H1 (cell line): ENCODE results near the gene RNASE13. TPM values are rescaled to one million over a fixed set of nuclear protein-coding genes. Genes with fewer than 3 reads are reported as not detected.

Source experiments
- CTCF ChIA-PET: fragments of 300-600 bp; sonication (Branson Sonifier 250); formaldehyde crosslinking; loops from one replicate; lab custom pipeline; 2021; ENCODE audit not compliant: partially characterized antibody; lab: Charles Lee
- POLR2A ChIA-PET: fragments of 300-600 bp; sonication (Branson Sonifier 250); formaldehyde crosslinking; loops from one replicate; lab custom pipeline; 2021; ENCODE audit warnings: inconsistent platforms; ENCODE audit not compliant: partially characterized antibody; lab: Charles Lee
- DNase-seq, 2 experiments: peaks; one replicate each; pipeline versions ENCODE4 v3.0.0 to v3.0.0-alpha.2; 2010 to 2022; ENCODE audit warnings: low spot score in 2 of 2, low read depth in 1 of 2, mixed read lengths in 1 of 2
- FAIRE-seq: peaks from 2 replicates; lab custom pipeline; 2011; peaks lifted over from hg19 to GRCh38; lab: Jason Lieb, UNC
- H2AFZ ChIP-seq: 2 replicates; pipeline ENCODE4 v1.8.1; 2012; ENCODE audit warnings: low read length, inconsistent platforms
- H2AK5ac ChIP-seq: 2 replicates; pipeline ENCODE4 v1.6.1; 2013; ENCODE audit warnings: low read depth, low read length
- H2BK120ac ChIP-seq: replicated peaks from 2 replicates; pipeline ENCODE3; 2013; ENCODE audit warnings: low read depth, low read length, inconsistent platforms
- H2BK12ac ChIP-seq: 2 replicates; pipeline ENCODE4 v1.6.1; 2013; ENCODE audit warnings: low read depth, low read length
- H2BK15ac ChIP-seq: 2 replicates; pipeline ENCODE4 v1.6.1; 2013; ENCODE audit warnings: low read length
- H2BK20ac ChIP-seq: 2 replicates; pipeline ENCODE4 v1.6.1; 2013; ENCODE audit warnings: low read length
- H2BK5ac ChIP-seq: 2 replicates; pipeline ENCODE4 v1.6.1; 2013; ENCODE audit warnings: low read depth, low read length
- H3K14ac ChIP-seq: 2 replicates; pipeline ENCODE4 v1.6.1; 2013; ENCODE audit warnings: inconsistent platforms; ENCODE audit not compliant: insufficient read length
- H3K18ac ChIP-seq: 2 replicates; pipeline ENCODE4 v1.6.1; 2013; ENCODE audit warnings: low read length; ENCODE audit errors: extremely low read depth
- H3K23ac ChIP-seq: 2 replicates; pipeline ENCODE4 v1.6.1; 2013; ENCODE audit warnings: inconsistent platforms; ENCODE audit not compliant: insufficient read length
- H3K23me2 ChIP-seq: 2 replicates; pipeline ENCODE4 v1.6.1; 2013; ENCODE audit warnings: low read depth, low read length
- H3K27ac ChIP-seq: 2 replicates; pipeline ENCODE4 v1.6.1; 2011; ENCODE audit warnings: low read depth, low read length, inconsistent platforms
- H3K27me3 ChIP-seq, 4 experiments: replicated peaks in 1 of 4; 1 replicate in 1 of 4; 2 replicates in 3 of 4; pipeline versions ENCODE4 v1.6.1 to v1.8.1; 2011 to 2013; ENCODE audit warnings: low read length in 3 of 4, mild to moderate bottlenecking in 3 of 4, inconsistent platforms in 2 of 4, mixed read lengths in 2 of 4, moderate library complexity in 1 of 4; ENCODE audit not compliant: control insufficient read depth in 3 of 4, insufficient read depth in 3 of 4; ENCODE audit errors: extremely low read depth in 1 of 4
- H3K36me3 ChIP-seq, 4 experiments: 2 replicates each; pipeline versions ENCODE4 v1.6.1 to v1.8.1; 2011 to 2013; ENCODE audit warnings: mild to moderate bottlenecking in 4 of 4, low read length in 3 of 4, moderate library complexity in 2 of 4, control low read depth in 1 of 4, inconsistent platforms in 1 of 4; ENCODE audit not compliant: insufficient read depth in 4 of 4, control insufficient read depth in 2 of 4
- H3K4ac ChIP-seq: replicated peaks from 2 replicates; pipeline ENCODE3; 2013; ENCODE audit warnings: low read length, low read depth, mixed read lengths, inconsistent platforms; ENCODE audit not compliant: insufficient read length
- H3K4me1 ChIP-seq, 4 experiments: replicated peaks in 1 of 4; 1 replicate in 1 of 4; 2 replicates in 3 of 4; pipeline versions ENCODE4 v1.6.1 to v1.8.1; 2011 to 2013; ENCODE audit warnings: low read length in 3 of 4, inconsistent platforms in 2 of 4, mixed read lengths in 1 of 4; ENCODE audit not compliant: insufficient read depth in 4 of 4, control insufficient read depth in 3 of 4
- H3K4me2 ChIP-seq, 2 experiments: 2 replicates each; pipeline versions ENCODE4 v1.6.1 to v1.8.1; 2011 to 2013; ENCODE audit warnings: low read depth in 2 of 2, low read length in 2 of 2, control low read depth in 1 of 2, inconsistent platforms in 1 of 2, mild to moderate bottlenecking in 1 of 2; ENCODE audit not compliant: insufficient read depth in 1 of 2
- H3K4me3 ChIP-seq, 4 experiments: fragments of 200-600, 300-600 bp in 1 of 4; sonication (generic), shearing (Covaris generic), sonication (Bioruptor Twin) in 1 of 4; 2 replicates each; pipeline versions ENCODE4 v1.5.1 to v1.8.1; 2011 to 2016; ENCODE audit warnings: low read length in 4 of 4, low read depth in 3 of 4, control low read depth in 2 of 4, inconsistent platforms in 2 of 4, mild to moderate bottlenecking in 2 of 4, mixed read lengths in 1 of 4, moderate library complexity in 1 of 4; ENCODE audit not compliant: insufficient read depth in 2 of 4; ENCODE audit errors: extremely low read depth in 1 of 4
- H3K56ac ChIP-seq: replicated peaks from 2 replicates; pipeline ENCODE3; 2013; ENCODE audit warnings: low read depth, mild to moderate bottlenecking, mixed read lengths, low read length, inconsistent platforms; ENCODE audit not compliant: insufficient read length
- H3K79me1 ChIP-seq: 2 replicates; pipeline ENCODE4 v1.6.1; 2013; ENCODE audit warnings: low read depth, low read length, control low read depth
- H3K79me2 ChIP-seq, 2 experiments: 2 replicates each; pipeline versions ENCODE4 v1.6.1 to v1.8.1; 2012 to 2013; ENCODE audit warnings: low read length in 2 of 2, mild to moderate bottlenecking in 2 of 2, inconsistent platforms in 1 of 2; ENCODE audit not compliant: insufficient read depth in 2 of 2, control insufficient read depth in 1 of 2
- H3K9ac ChIP-seq, 4 experiments: replicated peaks in 1 of 4; 1 replicate in 1 of 4; 2 replicates in 3 of 4; pipeline versions ENCODE4 v1.6.1 to v1.8.1; 2011 to 2013; ENCODE audit warnings: low read depth in 3 of 4, low read length in 3 of 4, control low read depth in 2 of 4, mild to moderate bottlenecking in 2 of 4, moderate library complexity in 2 of 4, inconsistent platforms in 1 of 4; ENCODE audit errors: extremely low read depth in 1 of 4
- H3K9me3 ChIP-seq, 2 experiments: 2 replicates each; pipeline versions ENCODE4 v1.6.1 to v1.8.1; 2012 to 2013; ENCODE audit warnings: mild to moderate bottlenecking in 2 of 2, moderate library complexity in 2 of 2, control low read depth in 1 of 2, inconsistent platforms in 1 of 2, low read depth in 1 of 2, low read length in 1 of 2, mixed read lengths in 1 of 2; ENCODE audit not compliant: insufficient read depth in 2 of 2
- H4K20me1 ChIP-seq, 2 experiments: replicated peaks in 1 of 2; 2 replicates each; pipeline versions ENCODE3 to v1.8.1; 2011 to 2013; ENCODE audit warnings: inconsistent platforms in 2 of 2, low read length in 2 of 2, mild to moderate bottlenecking in 1 of 2; ENCODE audit not compliant: insufficient read depth in 2 of 2, control insufficient read depth in 1 of 2
- H4K5ac ChIP-seq: 2 replicates; pipeline ENCODE4 v1.6.1; 2013; ENCODE audit warnings: low read length, low read depth, mixed read lengths, inconsistent platforms; ENCODE audit not compliant: insufficient read length
- H4K8ac ChIP-seq: 2 replicates; pipeline ENCODE4 v1.8.0; 2013; ENCODE audit warnings: mild to moderate bottlenecking, moderate library complexity, low read length, inconsistent platforms; ENCODE audit not compliant: insufficient read depth; ENCODE audit errors: extremely low read depth
- H4K91ac ChIP-seq: replicated peaks from 2 replicates; pipeline ENCODE3; 2013; ENCODE audit warnings: low read length, mixed read lengths, inconsistent platforms; ENCODE audit not compliant: insufficient read length
- BCL11A ChIP-seq, 2 experiments: IDR thresholded peaks; one replicate each; pipeline ENCODE4 v1.6.1; 2011; ENCODE audit warnings: low read depth in 2 of 2, low read length in 2 of 2, mild to moderate bottlenecking in 2 of 2
- CBX5 ChIP-seq: fragments of 300-800, 300-1000 bp; sonication (generic); IDR thresholded peaks from 2 replicates; pipeline ENCODE4 v1.7.1; 2016; ENCODE audit warnings: antibody characterized with exemption, low read length, low read depth
- CHD1 ChIP-seq: IDR thresholded peaks from 2 replicates; pipeline ENCODE4 v1.6.1; 2012; ENCODE audit warnings: low read depth, low read length, improper control_type of control experiment
- CHD2 ChIP-seq: IDR thresholded peaks from 2 replicates; pipeline ENCODE4 v1.6.1; 2012; ENCODE audit warnings: low read length, improper control_type of control experiment
- JUND ChIP-seq: IDR thresholded peaks from 2 replicates; pipeline ENCODE4 v1.6.1; 2011; ENCODE audit warnings: mild to moderate bottlenecking, improper control_type of control experiment, low read length
- KDM1A ChIP-seq: fragments of 200-600, 300-600 bp; sonication (generic); IDR thresholded peaks from 2 replicates; pipeline ENCODE4 v1.7.1; 2016; ENCODE audit warnings: mild to moderate bottlenecking, low read length, borderline replicate concordance
- NANOG ChIP-seq: IDR thresholded peaks from 2 replicates; pipeline ENCODE4 v1.6.1; 2011; ENCODE audit warnings: low read length, low read depth, mild to moderate bottlenecking, inconsistent platforms; ENCODE audit not compliant: insufficient read depth, poor library complexity, severe bottlenecking
- RNF2 ChIP-seq: fragments of 200-900, 300-1000 bp; sonication (generic); IDR thresholded peaks from 2 replicates; pipeline ENCODE4 v1.7.1; 2016; ENCODE audit warnings: borderline replicate concordance, low read depth, mild to moderate bottlenecking, antibody characterized with exemption, low read length; ENCODE audit not compliant: poor library complexity, severe bottlenecking; ENCODE audit errors: missing control alignments
- SIX5 ChIP-seq: IDR thresholded peaks from 2 replicates; pipeline ENCODE4 v1.6.1; 2011; ENCODE audit warnings: mild to moderate bottlenecking, low read depth, low read length
- SP4 ChIP-seq: IDR thresholded peaks from 2 replicates; pipeline ENCODE4 v1.6.1; 2012; ENCODE audit warnings: low read length, inconsistent platforms
- TBP ChIP-seq: IDR thresholded peaks from 2 replicates; pipeline ENCODE4 v1.6.1; 2011; ENCODE audit warnings: low read depth, low read length, improper control_type of control experiment
- USF2 ChIP-seq: IDR thresholded peaks from 2 replicates; pipeline ENCODE4 v1.6.1; 2011; ENCODE audit warnings: low read length, improper control_type of control experiment
- WGBS, 2 experiments: shearing (Covaris generic) in 1 of 2; methylation state at CpG; one replicate each; pipeline versions ENCODE4 v1.1.6 to v1.1.7; 2013 to 2015; ENCODE audit warnings: low lambda C conversion rate in 2 of 2, mixed read lengths in 2 of 2, inconsistent platforms in 1 of 2, low coverage in 1 of 2, missing lambda C conversion rate in 1 of 2; ENCODE audit not compliant: insufficient replicate concordance in 2 of 2, insufficient coverage in 1 of 2, insufficient read length in 1 of 2; ENCODE audit errors: extremely low coverage in 1 of 2, missing lambda C conversion rate in 1 of 2; 5-methylcytosine and 5-hydroxymethylcytosine counted together
- polyA plus RNA-seq, 7 experiments: library from polyadenylated mRNA; depleted of rRNA in 3 of 7; stranded (reverse) in 5 of 7; unstranded in 2 of 7; fragments of >200 nt in 5 of 7; fragments of 200-250 nt in 2 of 7; gene quantifications; 1 replicate in 5 of 7; 2 replicates in 1 of 7; 4 replicates in 1 of 7; pipeline versions ENCODE4 v1.2.1 to v1.2.3, GENCODE V29; 2011 to 2013; ENCODE audit warnings: missing spikeins in 2 of 7, mixed read lengths in 2 of 7
- total RNA-seq: library from RNA; stranded (reverse); fragmentation: NEBNext Ultra II Directional; extraction: Animal tissue kit (Norgen Biotek cat#: 25700); gene quantifications from 2 replicates; pipeline ENCODE4 v1.2.1, GENCODE V29; 2021

RNASE13 gene
- total and polyA plus RNA-seq, 2 of the 8 experiments (the other 6 are each of a cell fraction or from before 2014, with no cell fraction given): not detected

GRCh38 chr14:21003788-21004346, 30.7 kb downstream of the RNASE13 start:
- Histone ChIP-seq H3K79me2 (no peaks in the 10 kb centered on the region), H2AFZ (peak overlapping the region; percentile 77; the same call in 1 of the 2 replicates), H3K14ac (no peak overlapping the region), H4K91ac (no peak overlapping the region), H4K20me1 (no peaks in the 10 kb centered on the region), H3K18ac (no peak overlapping the region), H3K4me1 (peaks cover 1 to 3% (median 3%) of the 10 kb centered on the region in 4 experiments; a peak in 5 of 7 replicates), H2BK12ac (no peak overlapping the region), H2BK20ac (no peak overlapping the region), H3K9ac (no peak overlapping the region), H4K5ac (no peak overlapping the region), H3K27me3 (no peaks in the 10 kb centered on the region), H3K23ac (no peak overlapping the region), H2BK120ac (no peak overlapping the region), H3K4ac (no peak overlapping the region), H3K4me3 (no peak overlapping the region), H3K56ac (no peak overlapping the region), H3K9me3 (no peaks in the 10 kb centered on the region), H2BK5ac (no peak overlapping the region), H3K4me2 (no peak overlapping the region), H2BK15ac (no peak overlapping the region), H4K8ac (no peak overlapping the region), H3K79me1 (no peaks in the 10 kb centered on the region), H3K27ac (no peak overlapping the region), H3K23me2 (no peaks in the 10 kb centered on the region; the same call in 1 of the 2 replicates), H3K36me3 (no peaks in the 10 kb centered on the region), H2AK5ac (no peak overlapping the region)
- DNase-seq (no peak), FAIRE-seq (no peak)
- 93% methylated on average over 14 of the region's 14 CpGs; no CpG with 5 or more reads in 1 of the 2 experiments for WGBS, 2 experiments
- ChIA-PET CTCF (interaction anchor here (1.0 to 10.6 kb wide), 7 partner anchors 9 to 105 kb away, joined by 3 to 117 read pairs (median 8); no protein-coding TSS in a partner anchor), POLR2A (interaction anchor here (1.1 to 1.2 kb wide), 2 partner anchors 11 to 88 kb away, joined by 3 read pairs; no protein-coding TSS in a partner anchor)
- TF ChIP-seq USF2 (no peak), KDM1A (no peak), NANOG (no peak), CHD2 (no peak), SIX5 (no peak), TBP (no peak), JUND (no peak), CBX5 (no peak), BCL11A (IDR thresholded peaks at IDR 0.05; ENCODE audit: low read depth in 2 of 2, low read length in 2 of 2) (no peak), CHD1 (no peak), RNF2 (no peak), SP4 (no peak)
